Skeletal muscle tissue (tissue), 4 donors: ENCODE results near the gene CYB5R3. TPM values are rescaled to one million over a fixed set of nuclear protein-coding genes. Genes with fewer than 3 reads are reported as not detected.

ENCODE experiments used
- H3K27ac ChIP-seq: one replicate; pipeline ENCODE4 v1.7.0; 2013; ENCODE audit warnings: mild to moderate bottlenecking, low read depth, low read length, inconsistent platforms
- H3K27me3 ChIP-seq, 3 donors: one replicate each; pipeline ENCODE4 v1.7.0; 2013; ENCODE audit warnings: low read length in 3 of 3; ENCODE audit not compliant: control insufficient read depth in 3 of 3, insufficient read depth in 3 of 3
- H3K36me3 ChIP-seq, 3 donors: one replicate each; pipeline ENCODE4 v1.7.0; 2013; ENCODE audit warnings: low read length in 3 of 3; ENCODE audit not compliant: control insufficient read depth in 3 of 3, insufficient read depth in 3 of 3
- H3K4me1 ChIP-seq, 3 donors: one replicate each; pipeline ENCODE4 v1.7.0; 2013; ENCODE audit warnings: low read length in 3 of 3, mild to moderate bottlenecking in 3 of 3; ENCODE audit not compliant: control insufficient read depth in 3 of 3, insufficient read depth in 3 of 3
- H3K4me3 ChIP-seq, 3 donors: one replicate each; pipeline ENCODE4 v1.7.0; 2013; ENCODE audit warnings: low read length in 3 of 3
- H3K9ac ChIP-seq, 3 donors: one replicate each; pipeline ENCODE4 v1.7.0; 2013; ENCODE audit warnings: low read length in 3 of 3, mild to moderate bottlenecking in 3 of 3, moderate library complexity in 2 of 3, low read depth in 1 of 3
- H3K9me3 ChIP-seq, 3 donors: one replicate each; pipeline ENCODE4 v1.7.0; 2013; ENCODE audit warnings: low read length in 3 of 3; ENCODE audit not compliant: control insufficient read depth in 3 of 3
- total RNA-seq: library from RNA; depleted of rRNA; stranded (reverse); fragments of >200 nt; gene quantifications from one replicate; pipeline ENCODE4 v1.2.3, GENCODE V29; 2014
- donor health status: Osteomylitis.

Gene CYB5R3
- total RNA-seq, 1 donor from 2014 or later = 28.7 TPM

- peaks cover 64 to 71% (median 69%) of the 10 kb centered on the region in 3 donors for H3K4me1 ChIP-seq
- H3K4me3 ChIP-seq = peak overlapping the region; percentile 37 to 45 (median 38)
- peak overlapping the region; percentile 79 to 87 (median 82) for H3K9ac ChIP-seq
- no peaks in the 10 kb centered on the region for H3K9me3 ChIP-seq
- H3K27me3 ChIP-seq = no peaks in the 10 kb centered on the region
- H3K36me3 ChIP-seq = peaks cover 8% of the 10 kb centered on the region in 3 donors
- H3K27ac ChIP-seq = peak overlapping the region; percentile 94
Observed at GRCh38 chr22:42688241-42689211, 39.3 kb upstream of the CYB5R3 start.

- Histone ChIP-seq H3K9ac (peak overlapping the region; percentile 48 to 71 (median 65)), H3K4me1 (peaks cover 78 to 86% (median 81%) of the 10 kb centered on the region in 3 donors), H3K27ac (peak overlapping the region; percentile 94), H3K9me3 (no peaks in the 10 kb centered on the region), H3K4me3 (peak overlapping the region in 1 of 3 donors; percentile 18), H3K36me3 (peaks cover 0 to 3% (median 2%) of the 10 kb centered on the region in 3 donors), H3K27me3 (no peaks in the 10 kb centered on the region)
Observed at GRCh38 chr22:42686756-42687491, 37.7 kb upstream of the CYB5R3 start.

GRCh38 chr22:42685941-42686653, 36.9 kb upstream of the CYB5R3 start:
- Histone ChIP-seq H3K4me1 (peaks cover 73 to 81% (median 76%) of the 10 kb centered on the region in 3 donors), H3K9me3 (no peaks in the 10 kb centered on the region), H3K27ac (peak overlapping the region; percentile 94), H3K27me3 (no peaks in the 10 kb centered on the region), H3K9ac (peak overlapping the region; percentile 48 to 71 (median 65)), H3K4me3 (peak overlapping the region in 2 of 3 donors; percentile 14 to 18), H3K36me3 (no peaks in the 10 kb centered on the region)

- Histone ChIP-seq H3K9me3 (no peaks in the 10 kb centered on the region), H3K4me1 (peaks cover 71 to 82% (median 77%) of the 10 kb centered on the region in 3 donors), H3K36me3 (no peaks in the 10 kb centered on the region), H3K9ac (peak overlapping the region; percentile 25 to 72 (median 69)), H3K4me3 (no peak overlapping the region), H3K27ac (peak overlapping the region; percentile 64), H3K27me3 (no peaks in the 10 kb centered on the region)
Observed at GRCh38 chr22:42684462-42685195, 35.4 kb upstream of the CYB5R3 start.

- Histone ChIP-seq H3K27ac (peak overlapping the region; percentile 64), H3K9ac (peak overlapping the region in 2 of 3 donors; percentile 69 to 72), H3K4me3 (peak overlapping the region in 1 of 3 donors; percentile 54), H3K9me3 (no peaks in the 10 kb centered on the region), H3K36me3 (no peaks in the 10 kb centered on the region), H3K27me3 (no peaks in the 10 kb centered on the region), H3K4me1 (peaks cover 63 to 73% (median 70%) of the 10 kb centered on the region in 3 donors)
Observed at GRCh38 chr22:42683578-42684283, 34.5 kb upstream of the CYB5R3 start.

GRCh38 chr22:42682113-42682851, 33.1 kb upstream of the CYB5R3 start:
- no peak overlapping the region for H3K4me3 ChIP-seq
- H3K27me3 ChIP-seq = no peaks in the 10 kb centered on the region
- H3K4me1 ChIP-seq = peaks cover 54 to 65% (median 62%) of the 10 kb centered on the region in 3 donors
- no peaks in the 10 kb centered on the region for H3K9me3 ChIP-seq
- peak overlapping the region; percentile 30 for H3K27ac ChIP-seq
- H3K36me3 ChIP-seq = no peaks in the 10 kb centered on the region
- H3K9ac ChIP-seq = peak overlapping the region in 2 of 3 donors; percentile 4 to 21

GRCh38 chr22:42680648-42681047, 31.5 kb upstream of the CYB5R3 start:
- Histone ChIP-seq H3K9me3 (no peaks in the 10 kb centered on the region), H3K27ac (peak overlapping the region; percentile 73), H3K4me3 (no peak overlapping the region), H3K36me3 (no peaks in the 10 kb centered on the region), H3K27me3 (no peaks in the 10 kb centered on the region), H3K9ac (no peak overlapping the region), H3K4me1 (peaks cover 48 to 55% (median 52%) of the 10 kb centered on the region in 3 donors)

GRCh38 chr22:42679691-42680090, 30.5 kb upstream of the CYB5R3 start:
- Histone ChIP-seq H3K4me1 (peaks cover 47 to 49% (median 47%) of the 10 kb centered on the region in 3 donors), H3K9ac (no peak overlapping the region), H3K27me3 (no peaks in the 10 kb centered on the region), H3K9me3 (no peaks in the 10 kb centered on the region), H3K4me3 (no peak overlapping the region), H3K27ac (no peak overlapping the region), H3K36me3 (no peaks in the 10 kb centered on the region)
